NAMALWA (cell line): Measurements from ENCODE around the gene PMEPA1.

Experiments used
- DNase-seq: peaks from one replicate; pipeline ENCODE4 v3.0.0-alpha.2; 2015; ENCODE audit warnings: low spot score

The PMEPA1 gene

GRCh38 chr20:57661746-57662455, 47.9 kb downstream of the PMEPA1 start:
- DNase-seq, result no peak

DNA sequence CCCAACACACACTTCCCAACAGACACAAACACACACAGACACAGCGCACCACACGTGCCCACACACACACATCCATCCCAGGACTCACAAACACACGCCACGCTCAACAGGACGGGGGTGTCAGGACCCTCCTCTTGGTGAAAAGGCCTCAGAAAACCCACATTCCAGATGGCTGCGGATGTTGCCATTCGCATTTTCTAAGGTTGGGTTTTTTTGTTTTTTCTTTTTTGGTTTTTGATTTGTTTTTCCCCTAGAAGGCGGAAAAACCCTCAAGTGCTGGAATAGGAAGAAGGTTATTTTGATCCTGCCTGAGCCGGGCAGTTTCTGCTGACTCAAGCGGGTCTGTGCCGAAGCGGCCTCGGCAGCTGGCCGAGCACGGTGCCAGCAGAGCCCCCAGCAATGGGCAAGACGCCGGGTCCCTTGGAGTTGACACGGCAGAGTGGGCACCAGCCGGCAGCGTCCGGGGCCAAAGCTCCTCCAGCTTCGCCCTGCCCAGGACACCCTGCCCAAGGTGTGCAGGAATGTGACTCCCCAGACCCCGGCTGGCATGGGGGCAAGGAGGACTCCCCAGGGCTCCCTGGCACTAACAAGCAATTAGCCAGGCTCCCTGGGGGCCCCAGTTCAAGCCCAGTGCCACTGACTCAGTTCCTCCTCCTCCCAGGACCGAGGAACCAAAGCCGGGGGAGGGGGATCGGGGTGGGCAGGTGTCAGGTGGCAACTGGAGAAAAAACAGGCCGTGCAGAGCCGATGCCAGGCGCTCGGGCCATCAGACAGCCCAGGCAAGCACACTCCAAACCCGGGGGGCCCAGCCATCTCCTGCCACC, 48.7 kb downstream of the PMEPA1 start:
- DNase-seq, result no peak

DNA sequence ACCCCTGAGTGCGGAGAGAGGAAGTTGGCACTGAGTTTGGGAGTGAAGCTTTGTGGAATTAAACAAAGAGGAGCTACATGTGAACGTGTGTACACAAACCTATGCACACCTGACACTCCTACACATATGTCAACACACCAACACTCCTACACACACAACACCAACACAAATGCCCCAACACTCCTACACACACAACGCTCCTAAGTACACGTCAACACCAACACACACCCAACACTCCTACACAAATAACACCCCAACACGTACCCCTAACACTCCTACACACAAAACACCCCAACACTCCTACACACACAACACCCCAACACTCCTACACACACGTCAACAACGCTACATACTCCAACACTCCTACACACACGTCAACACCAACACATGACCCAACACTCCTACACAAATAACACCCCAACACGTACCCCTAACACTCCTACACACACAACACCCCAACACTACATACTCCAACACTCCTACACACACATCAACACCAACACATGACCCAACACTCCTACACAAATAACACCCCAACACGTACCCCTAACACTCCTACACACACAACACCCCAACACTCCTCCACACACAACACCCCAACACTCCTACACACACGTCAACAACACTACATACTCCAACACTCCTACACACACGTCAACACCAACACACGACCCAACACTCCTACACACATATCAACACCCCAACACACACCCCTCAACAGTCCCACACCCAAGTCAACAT, 49.5 kb downstream of the PMEPA1 start:
- no peak for DNase-seq

DNA sequence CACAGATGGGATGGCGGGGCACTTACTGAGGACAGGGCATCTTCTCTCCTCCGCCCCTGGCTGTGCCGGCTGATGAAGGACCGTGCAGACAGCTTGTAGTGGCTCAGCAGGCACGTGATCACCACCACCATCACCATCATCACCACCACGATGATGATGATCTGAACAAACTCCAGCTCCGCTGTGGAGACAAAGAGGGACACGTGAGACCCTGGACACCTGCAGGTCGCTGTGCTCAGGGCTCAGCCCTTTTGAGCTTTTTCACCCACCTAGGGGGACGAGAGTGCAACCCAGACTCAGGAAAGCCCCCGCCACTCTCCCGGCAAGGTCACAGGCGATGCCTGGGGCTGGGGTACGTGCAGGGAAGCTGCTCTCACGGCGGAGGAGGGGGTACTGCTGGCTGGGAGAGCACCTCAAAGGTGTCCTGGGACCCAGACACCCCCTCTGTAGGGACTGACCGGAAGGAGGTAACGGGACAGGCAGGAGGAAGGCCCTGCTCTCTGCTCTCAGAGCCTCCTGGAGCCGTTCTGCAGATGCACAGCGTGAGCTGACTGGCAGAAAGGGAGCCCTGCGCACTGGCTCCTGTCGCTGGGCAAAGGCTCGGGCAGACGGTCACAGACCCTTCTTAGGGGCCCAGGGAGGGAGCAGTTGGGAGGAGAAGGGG, 50.2 kb downstream of the PMEPA1 start:
- DNase-seq, result no peak

DNA sequence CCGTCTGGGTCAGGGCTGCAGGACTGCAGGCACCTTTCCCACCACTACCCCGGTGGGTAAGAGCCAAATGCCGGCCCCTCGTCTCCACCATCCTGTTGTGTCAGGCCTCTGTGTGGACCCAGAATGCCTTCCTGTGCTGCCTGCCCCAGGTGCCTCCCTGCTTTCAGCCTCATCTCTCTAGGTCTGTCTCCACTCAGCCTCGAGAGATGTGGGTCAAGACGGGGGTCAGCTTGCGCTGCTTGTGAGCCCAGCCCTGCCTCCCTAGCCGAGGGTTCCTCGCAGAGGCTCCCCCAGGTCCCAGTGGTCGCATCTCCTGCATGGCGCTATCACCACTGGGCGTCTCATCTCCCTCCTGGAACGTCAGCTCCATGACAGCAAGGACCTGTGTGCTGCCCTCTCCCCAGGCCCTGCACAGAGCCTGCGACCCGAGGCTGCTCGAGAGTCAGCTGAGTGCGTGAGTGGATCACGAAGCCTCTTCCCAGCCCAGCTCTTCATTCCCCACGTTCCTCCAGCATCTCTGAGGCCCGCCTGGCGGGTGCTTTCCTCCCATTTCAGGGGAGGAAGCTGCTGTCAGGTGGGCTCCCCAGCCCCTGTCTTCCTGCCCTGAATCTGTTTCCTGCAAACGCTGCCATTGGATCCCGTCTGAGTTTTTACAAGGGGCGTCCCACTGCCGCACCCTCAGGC, 50.8 kb downstream of the PMEPA1 start:
- no peak for DNase-seq

DNA sequence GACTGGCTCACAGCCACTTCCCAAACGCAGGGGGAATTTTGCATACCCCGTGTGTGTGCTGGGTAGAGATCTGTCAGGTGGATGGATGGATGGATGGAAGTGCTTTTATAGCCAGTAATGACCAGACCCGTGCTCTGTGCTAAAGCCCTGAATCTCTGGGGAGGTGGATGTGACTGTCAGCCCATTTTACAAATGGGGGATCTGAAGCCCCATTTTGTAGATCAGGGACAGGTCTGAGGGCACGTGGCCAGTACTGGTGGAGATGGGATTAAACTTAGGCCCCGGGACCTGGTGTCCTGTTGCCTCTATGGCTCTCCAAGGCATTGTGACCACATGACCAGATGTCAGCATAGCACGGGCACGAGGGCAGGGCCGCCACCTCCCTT, 51.4 kb downstream of the PMEPA1 start:
- DNase-seq, result no peak

- peak; percentile 14 for DNase-seq
Observed at GRCh38 chr20:57657535-57658446, 52.0 kb downstream of the PMEPA1 start.

- DNase-seq, result no peak
Observed at GRCh38 chr20:57656821-57657534, 52.8 kb downstream of the PMEPA1 start.

GRCh38 chr20:57656252-57656820, 53.5 kb downstream of the PMEPA1 start:
- no peak for DNase-seq

- DNase-seq, result no peak
Observed at GRCh38 chr20:57655809-57656155, 54.0 kb downstream of the PMEPA1 start.

- DNase-seq, result no peak
Observed at GRCh38 chr20:57654998-57655808, 54.6 kb downstream of the PMEPA1 start.

GRCh38 chr20:57654363-57654997, 55.3 kb downstream of the PMEPA1 start:
- DNase-seq, result peak; percentile 74

GRCh38 chr20:57653910-57654309, 55.9 kb downstream of the PMEPA1 start:
- no peak for DNase-seq

- DNase-seq, result no peak
Observed at GRCh38 chr20:57653546-57653900, 56.3 kb downstream of the PMEPA1 start.

- peak; percentile 45 for DNase-seq
Observed at GRCh38 chr20:57652606-57653545, 56.9 kb downstream of the PMEPA1 start.

- no peak for DNase-seq
Observed at GRCh38 chr20:57651881-57652605, 57.8 kb downstream of the PMEPA1 start.
